ENCODE results near the gene PTPRO.

DNA sequence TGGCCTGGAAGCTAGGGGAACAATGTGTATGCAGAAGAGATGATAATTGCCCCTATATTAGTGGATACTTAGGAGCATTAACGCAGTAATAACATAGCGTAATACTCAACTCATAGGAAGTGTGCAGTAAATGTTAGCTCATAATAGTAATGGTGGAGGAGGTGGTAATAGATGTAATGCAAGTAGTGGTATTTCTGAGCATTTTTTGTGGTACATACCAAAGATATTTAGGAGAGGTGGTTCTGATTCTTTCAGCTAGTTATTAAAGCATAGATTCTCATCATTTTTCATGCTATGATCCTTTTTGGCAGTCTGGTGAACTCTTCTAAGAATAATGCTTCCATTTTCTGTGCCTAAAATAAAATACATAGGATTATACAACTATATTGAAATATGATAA lies 233.1 kb downstream of the PTPRO start:
- TF ChIP-seq POLR2A (IDR thresholded peaks at IDR 0.05) (no peak), CTCF (IDR thresholded peaks at IDR 0.05 in 4 of 5, conservative IDR thresholded peaks at IDR 0.05 in 1 of 5) (no peak)

All from gastrocnemius medialis (tissue), 4 donors.